Measurements from ENCODE around the gene SUN5. TPM values are rescaled to one million over a fixed set of nuclear protein-coding genes. Genes with fewer than 3 reads are reported as not detected.

The SUN5 gene
- total RNA-seq, 1 experiment from 2014 or later: not detected

- ChIA-PET POLR2A (ENCODE audit: unreplicated experiment) (no interaction called here), CTCF (no interaction called here)
- Histone ChIP-seq H3F3A (ENCODE audit: insufficient read depth, low read depth) (no peaks in the 10 kb centered on the region), H3K79me2 (ENCODE audit: low read depth) (no peaks in the 10 kb centered on the region), H3K27me3 (ENCODE audit: insufficient read depth, low read depth) (peaks cover 94% of the 10 kb centered on the region), H3K4me1 (replicated peaks; ENCODE audit: insufficient read depth) (no peaks in the 10 kb centered on the region), H2AFZ (no peak overlapping the region), H3K9me3 (ENCODE audit: insufficient read depth, low read depth) (no peaks in the 10 kb centered on the region), H4K20me1 (ENCODE audit: insufficient read depth) (no peaks in the 10 kb centered on the region), H3K4me2 (no peak overlapping the region), H3K27ac (no peak overlapping the region), H3K9me2 (ENCODE audit: insufficient read depth) (no peaks in the 10 kb centered on the region), H3K4me3 (no peak overlapping the region), H3K36me3 (ENCODE audit: low read depth) (no peaks in the 10 kb centered on the region)
- TF ChIP-seq CTCF (conservative IDR thresholded peaks at IDR 0.05) (no peak), EZH2 (IDR thresholded peaks at IDR 0.05; ENCODE audit: low read depth) (no peak)
- intact Hi-C loops (cut with micrococcal nuclease; ENCODE audit: unreplicated experiment): no loop called here
- no TSS peak for BruUV-seq (replicated peaks)
- no peak for DNase-seq
These were observed 37.9 kb downstream of the SUN5 start for GRCh38 chr20:32966382-32966781.

- ChIA-PET CTCF (no interaction called here), POLR2A (ENCODE audit: unreplicated experiment) (no interaction called here)
- Histone ChIP-seq H3K27ac (no peak overlapping the region), H3K27me3 (ENCODE audit: insufficient read depth, low read depth) (peaks cover 95% of the 10 kb centered on the region), H3K9me3 (ENCODE audit: insufficient read depth, low read depth) (no peaks in the 10 kb centered on the region), H3K4me2 (no peak overlapping the region), H4K20me1 (ENCODE audit: insufficient read depth) (no peaks in the 10 kb centered on the region), H2AFZ (no peak overlapping the region), H3K4me1 (replicated peaks; ENCODE audit: insufficient read depth) (no peaks in the 10 kb centered on the region), H3K4me3 (no peak overlapping the region), H3F3A (ENCODE audit: insufficient read depth, low read depth) (no peaks in the 10 kb centered on the region), H3K79me2 (ENCODE audit: low read depth) (no peaks in the 10 kb centered on the region), H3K9me2 (ENCODE audit: insufficient read depth) (no peaks in the 10 kb centered on the region), H3K36me3 (ENCODE audit: low read depth) (no peaks in the 10 kb centered on the region)
- intact Hi-C loops (cut with micrococcal nuclease; ENCODE audit: unreplicated experiment): no loop called here
- no peak for DNase-seq
- no TSS peak for BruUV-seq (replicated peaks)
- TF ChIP-seq CTCF (conservative IDR thresholded peaks at IDR 0.05) (no peak), EZH2 (IDR thresholded peaks at IDR 0.05; ENCODE audit: low read depth) (no peak)
These were observed 38.5 kb downstream of the SUN5 start for GRCh38 chr20:32965581-32966373.

- no peak overlapping the region for H2AFZ ChIP-seq
- no peaks in the 10 kb centered on the region for H3K79me2 ChIP-seq (ENCODE audit: low read depth)
- H3K4me1 ChIP-seq (replicated peaks; ENCODE audit: insufficient read depth): no peaks in the 10 kb centered on the region
- H3K27me3 ChIP-seq (ENCODE audit: insufficient read depth, low read depth): peaks cover 97% of the 10 kb centered on the region
- no peaks in the 10 kb centered on the region for H3F3A ChIP-seq (ENCODE audit: insufficient read depth, low read depth)
- ChIA-PET CTCF (no interaction called here), POLR2A (ENCODE audit: unreplicated experiment) (no interaction called here)
- H3K4me2 ChIP-seq: no peak overlapping the region
- no peaks in the 10 kb centered on the region for H3K9me2 ChIP-seq (ENCODE audit: insufficient read depth)
- no peaks in the 10 kb centered on the region for H3K9me3 ChIP-seq (ENCODE audit: insufficient read depth, low read depth)
- no peak overlapping the region for H3K27ac ChIP-seq
- no peak for DNase-seq
- no peak overlapping the region for H3K4me3 ChIP-seq
- H4K20me1 ChIP-seq (ENCODE audit: insufficient read depth): no peaks in the 10 kb centered on the region
- H3K36me3 ChIP-seq (ENCODE audit: low read depth): no peaks in the 10 kb centered on the region
- BruUV-seq (replicated peaks): no TSS peak
- intact Hi-C loops (cut with micrococcal nuclease; ENCODE audit: unreplicated experiment): no loop called here
- TF ChIP-seq CTCF (conservative IDR thresholded peaks at IDR 0.05) (no peak), EZH2 (IDR thresholded peaks at IDR 0.05; ENCODE audit: low read depth) (no peak)
These were observed 39.1 kb downstream of the SUN5 start for GRCh38 chr20:32965115-32965514.

Data from PC-9 (cell line).